K562 (cell line): ENCODE data around the gene DNAJC2. TPM values are rescaled to one million over a fixed set of nuclear protein-coding genes. Genes with fewer than 3 reads are reported as not detected.

Source experiments
- ATAC-seq: fragments of 200-7000 bp; cut with Tn5 transposase; 3 replicates; pipeline ENCODE4 v1.9.1; 2020; ENCODE audit warnings: moderate library complexity
- BruUV-seq: library from RNA; stranded (reverse); fragments of 400-500 nt; replicated peaks from 2 replicates; lab custom pipeline; 2021; lab: Mats Ljungman, UMichigan
- CTCF ChIA-PET: fragments of 300-600 bp; formaldehyde crosslinking; extraction: SDS; loops from one replicate; lab custom pipeline; 2021; ENCODE audit warnings: low intra/inter-chr PET ratio; lab: Yijun Ruan, JAX
- POLR2A ChIA-PET: fragments of 300-600, 350-650 bp; sonication (Branson Sonifier 250); formaldehyde crosslinking; extraction: SDS; loops from one replicate; lab custom pipeline; 2021; ENCODE audit warnings: antibody characterized with exemption, inconsistent platforms; lab: Yijun Ruan, JAX
- DNase-seq, 4 experiments: peaks; one replicate each; pipeline versions ENCODE4 v3.0.0 to v3.0.0-alpha.2; 2011 to 2018; ENCODE audit warnings: low spot score in 3 of 4, mixed read lengths in 3 of 4; ENCODE audit errors: extremely low read depth in 1 of 4
- FAIRE-seq: peaks from 2 replicates; lab custom pipeline; 2011; peaks lifted over from hg19 to GRCh38; lab: Jason Lieb, UNC
- H2AFZ ChIP-seq: 2 replicates; pipeline ENCODE4 v1.6.0; 2011; ENCODE audit warnings: low read depth, low read length, control low read depth, inconsistent platforms
- H3K27ac ChIP-seq: fragments of 200-600 bp; 3 replicates; pipeline ENCODE4 v1.8.0; 2011; ENCODE audit warnings: low read depth, mild to moderate bottlenecking, control low read depth, inconsistent platforms, low read length, moderate library complexity, mixed read lengths; ENCODE audit errors: extremely low read depth
- H3K27me3 ChIP-seq, 2 experiments: fragments of 300-600 bp in 1 of 2; 2 replicates in 1 of 2; 3 replicates in 1 of 2; pipeline versions ENCODE4 v1.6.0 to v1.8.0; 2011; ENCODE audit warnings: inconsistent platforms in 2 of 2, low read length in 2 of 2, mild to moderate bottlenecking in 1 of 2, mixed read lengths in 1 of 2, moderate library complexity in 1 of 2; ENCODE audit not compliant: control insufficient read depth in 2 of 2, insufficient read depth in 2 of 2
- H3K36me3 ChIP-seq: fragments of 300-600 bp; 3 replicates; pipeline ENCODE4 v1.8.0; 2011; ENCODE audit warnings: mild to moderate bottlenecking, low read length, inconsistent platforms; ENCODE audit not compliant: control insufficient read depth, insufficient read depth
- H3K4me1 ChIP-seq, 2 experiments: fragments of 200-600 bp in 1 of 2; replicated peaks in 1 of 2; 2 replicates in 1 of 2; 3 replicates in 1 of 2; pipeline versions ENCODE4 v1.5.1 to v1.8.0; 2011; ENCODE audit warnings: inconsistent platforms in 2 of 2, low read length in 2 of 2, mild to moderate bottlenecking in 1 of 2, mixed read lengths in 1 of 2, moderate library complexity in 1 of 2; ENCODE audit not compliant: control insufficient read depth in 2 of 2, insufficient read depth in 2 of 2
- H3K4me2 ChIP-seq: 2 replicates; pipeline ENCODE4 v1.6.1; 2011; ENCODE audit warnings: low read length, control low read depth, inconsistent platforms, mixed read lengths; ENCODE audit not compliant: insufficient read depth
- H3K4me3 ChIP-seq: fragments of 200-600 bp; sonication (generic), shearing (Covaris generic); 2 replicates; pipeline ENCODE4 v1.5.1; 2016; ENCODE audit warnings: control low read depth, inconsistent platforms
- H3K79me2 ChIP-seq: fragments of 200-600 bp; 3 replicates; pipeline ENCODE4 v1.8.0; 2011; ENCODE audit warnings: low read length, inconsistent platforms; ENCODE audit not compliant: control insufficient read depth, insufficient read depth
- H3K9ac ChIP-seq, 2 experiments: 2 replicates each; pipeline versions ENCODE4 v1.6.0 to v1.6.1; 2011; ENCODE audit warnings: low read depth in 2 of 2, low read length in 2 of 2, control low read depth in 1 of 2, inconsistent platforms in 1 of 2, mild to moderate bottlenecking in 1 of 2, mixed read lengths in 1 of 2; ENCODE audit not compliant: insufficient read depth in 1 of 2
- H3K9me1 ChIP-seq: one replicate; pipeline ENCODE4 v1.6.0; 2011; ENCODE audit warnings: inconsistent platforms, mild to moderate bottlenecking, low read length, moderate library complexity; ENCODE audit not compliant: control insufficient read depth, insufficient read depth
- H3K9me3 ChIP-seq: replicated peaks from 2 replicates; pipeline ENCODE4 v1.5.1; 2011; ENCODE audit warnings: low read depth, low read length, inconsistent platforms; ENCODE audit not compliant: control insufficient read depth, insufficient read depth
- H4K20me1 ChIP-seq: replicated peaks from 2 replicates; pipeline ENCODE4 v1.6.1; 2011; ENCODE audit warnings: low read length, inconsistent platforms, mixed read lengths; ENCODE audit not compliant: control insufficient read depth, insufficient read depth
- ATF7 ChIP-seq: fragments of 450-650 bp; IDR thresholded peaks from 2 replicates; pipeline ENCODE4 v1.7.1; 2014; ENCODE audit warnings: mild to moderate bottlenecking, moderate library complexity
- CEBPG ChIP-seq, 3 experiments: fragments of 200-800 bp in 1 of 3; sonication (Bioruptor generic) in 1 of 3; sonication (generic) in 1 of 3; formaldehyde crosslinking in 1 of 3; IDR thresholded peaks in 2 of 3; conservative IDR thresholded peaks in 1 of 3; 2 replicates each; pipeline versions ENCODE4 v1.6.1 to v1.8.0; 2016 to 2022; ENCODE audit warnings: missing compliant biosample characterization in 2 of 3, missing genetic modification characterization in 2 of 3, mild to moderate bottlenecking in 1 of 3, missing genetic modification reagents in 1 of 3
- GTF2F1 ChIP-seq: IDR thresholded peaks from 2 replicates; pipeline ENCODE4 v1.6.1; 2011; ENCODE audit warnings: low read depth, low read length, improper control_type of control experiment
- HMG20A ChIP-seq: fragments of 450-650 bp; formaldehyde crosslinking; conservative IDR thresholded peaks from 2 replicates; pipeline ENCODE4 v1.4.0; 2020; ENCODE audit warnings: mild to moderate bottlenecking, mixed read lengths
- POLR2AphosphoS2 ChIP-seq: IDR thresholded peaks from 2 replicates; pipeline ENCODE4 v1.6.1; 2012; ENCODE audit warnings: low read length, improper control_type of control experiment
- ZNF766 ChIP-seq: fragments of 200-800 bp; sonication (Bioruptor generic); conservative IDR thresholded peaks from 2 replicates; pipeline ENCODE4 v1.6.1; 2016; ENCODE audit warnings: missing genetic modification characterization, missing compliant biosample characterization
- WGBS: fragments of 100-300 bp; shearing (Covaris generic); methylation state at CpG from one replicate; pipeline ENCODE4 v1.1.6; 2016; ENCODE audit warnings: low coverage, mixed read lengths; ENCODE audit not compliant: insufficient coverage; ENCODE audit errors: missing lambda C conversion rate; 5-methylcytosine and 5-hydroxymethylcytosine counted together
- in situ Hi-C: fragments of 300-500 bp; cut with MboI; formaldehyde crosslinking; loops from 4 replicates; pipeline ENCODE4 v1.15.0; 2018; ENCODE audit warnings: inconsistent platforms, mixed read lengths
- intact Hi-C: fragments of 100-400 bp; cut with micrococcal nuclease; formaldehyde crosslinking; loops from 2 replicates; pipeline ENCODE4 v1.14.2; 2022
- polyA plus RNA-seq, 8 experiments: library from polyadenylated mRNA; depleted of rRNA in 4 of 8; stranded (reverse) in 5 of 8; unstranded in 3 of 8; fragments of >200 nt; fragmentation: Nextera tagmentation in 2 of 8; fragmentation: Illumina TruSeq in 1 of 8; extraction: Ambion mirVana in 2 of 8; extraction: Trizol in 1 of 8; gene quantifications; 2 replicates each; pipeline versions ENCODE4 v1.2.1 to v1.2.3, GENCODE V29; 2011 to 2014; ENCODE audit warnings: inconsistent platforms in 1 of 8, missing spikeins in 1 of 8
- total RNA-seq, 7 experiments: library from RNA; depleted of rRNA in 6 of 7; stranded (reverse); fragments of >200 nt in 6 of 7; fragmentation: Illumina TruSeq in 2 of 7; extraction: Trizol in 2 of 7; gene quantifications; 2 replicates each; pipeline versions ENCODE4 v1.2.1 to v1.2.3, GENCODE V29; 2011 to 2021; ENCODE audit warnings: low replicate concordance in 1 of 7
- TF ChIP-seq, protein P1 (sequence below): fragments of 450-650 bp; IDR thresholded peaks from 2 replicates; pipeline ENCODE4 v1.6.1; 2016; ENCODE audit warnings: mild to moderate bottlenecking, moderate library complexity

Gene DNAJC2
- total and polyA plus RNA-seq, 9 of the 15 experiments (the other 6 are each of a cell fraction or from before 2014, with no cell fraction given) = 40.2 to 157 (median 92.1) TPM

DNA sequence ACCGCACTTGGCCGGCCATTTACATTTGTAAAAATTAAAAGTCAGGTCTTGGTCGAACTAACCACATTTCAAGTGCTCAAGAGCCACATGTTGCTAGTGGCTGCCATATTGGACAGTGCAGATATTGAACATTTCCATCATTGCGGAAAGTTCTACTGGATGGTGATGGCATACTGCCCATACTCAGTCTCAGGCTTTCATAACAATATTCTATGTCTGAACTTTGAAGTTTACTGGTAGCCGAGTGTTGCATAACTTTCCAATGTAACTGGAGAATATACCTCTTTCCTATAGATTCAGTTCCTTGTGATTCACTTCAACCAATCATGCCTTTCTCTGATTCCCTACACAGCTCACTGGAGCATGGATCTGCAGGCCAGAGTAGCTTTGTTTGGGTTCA lies 46.6 kb upstream of the DNAJC2 start:
- 43% methylated on average over 5 of the region's 5 CpGs for WGBS
- Histone ChIP-seq H3K4me1 (peaks cover 3 to 4% of the 10 kb centered on the region in 2 experiments; a peak in 2 of 5 replicates), H3K27ac (no peak overlapping the region), H3K9me3 (no peaks in the 10 kb centered on the region), H4K20me1 (no peaks in the 10 kb centered on the region), H3K27me3 (peaks cover 10% of the 10 kb centered on the region in 2 experiments; a peak in 3 of 5 replicates), H3K9me1 (no peaks in the 10 kb centered on the region), H3K9ac (no peak overlapping the region), H3K4me2 (no peak overlapping the region), H2AFZ (no peak overlapping the region; the same call in 1 of the 2 replicates), H3K79me2 (no peaks in the 10 kb centered on the region), H3K4me3 (no peak overlapping the region), H3K36me3 (no peaks in the 10 kb centered on the region)
- intact Hi-C loops (no loop called here), in situ Hi-C loops (no loop called here)
- no peak for FAIRE-seq
- DNase-seq = no peak
- TF ChIP-seq CEBPG (CRISPR knock-in tag; IDR thresholded peaks at IDR 0.05) (no peak), CEBPG (tag; conservative IDR thresholded peaks at IDR 0.05 in 1 of 2, IDR thresholded peaks at IDR 0.05 in 1 of 2) (0 out of 4 replicates have a peak, but pooled peaks of 1 of the 2 experiments have one; percentile 22), GTF2F1 (no peak), HMG20A (CRISPR knock-in tag) (no peak), ATF7 (no peak), POLR2AphosphoS2 (no peak), ZNF766 (no peak)
- TF ChIP-seq, protein P1, sequence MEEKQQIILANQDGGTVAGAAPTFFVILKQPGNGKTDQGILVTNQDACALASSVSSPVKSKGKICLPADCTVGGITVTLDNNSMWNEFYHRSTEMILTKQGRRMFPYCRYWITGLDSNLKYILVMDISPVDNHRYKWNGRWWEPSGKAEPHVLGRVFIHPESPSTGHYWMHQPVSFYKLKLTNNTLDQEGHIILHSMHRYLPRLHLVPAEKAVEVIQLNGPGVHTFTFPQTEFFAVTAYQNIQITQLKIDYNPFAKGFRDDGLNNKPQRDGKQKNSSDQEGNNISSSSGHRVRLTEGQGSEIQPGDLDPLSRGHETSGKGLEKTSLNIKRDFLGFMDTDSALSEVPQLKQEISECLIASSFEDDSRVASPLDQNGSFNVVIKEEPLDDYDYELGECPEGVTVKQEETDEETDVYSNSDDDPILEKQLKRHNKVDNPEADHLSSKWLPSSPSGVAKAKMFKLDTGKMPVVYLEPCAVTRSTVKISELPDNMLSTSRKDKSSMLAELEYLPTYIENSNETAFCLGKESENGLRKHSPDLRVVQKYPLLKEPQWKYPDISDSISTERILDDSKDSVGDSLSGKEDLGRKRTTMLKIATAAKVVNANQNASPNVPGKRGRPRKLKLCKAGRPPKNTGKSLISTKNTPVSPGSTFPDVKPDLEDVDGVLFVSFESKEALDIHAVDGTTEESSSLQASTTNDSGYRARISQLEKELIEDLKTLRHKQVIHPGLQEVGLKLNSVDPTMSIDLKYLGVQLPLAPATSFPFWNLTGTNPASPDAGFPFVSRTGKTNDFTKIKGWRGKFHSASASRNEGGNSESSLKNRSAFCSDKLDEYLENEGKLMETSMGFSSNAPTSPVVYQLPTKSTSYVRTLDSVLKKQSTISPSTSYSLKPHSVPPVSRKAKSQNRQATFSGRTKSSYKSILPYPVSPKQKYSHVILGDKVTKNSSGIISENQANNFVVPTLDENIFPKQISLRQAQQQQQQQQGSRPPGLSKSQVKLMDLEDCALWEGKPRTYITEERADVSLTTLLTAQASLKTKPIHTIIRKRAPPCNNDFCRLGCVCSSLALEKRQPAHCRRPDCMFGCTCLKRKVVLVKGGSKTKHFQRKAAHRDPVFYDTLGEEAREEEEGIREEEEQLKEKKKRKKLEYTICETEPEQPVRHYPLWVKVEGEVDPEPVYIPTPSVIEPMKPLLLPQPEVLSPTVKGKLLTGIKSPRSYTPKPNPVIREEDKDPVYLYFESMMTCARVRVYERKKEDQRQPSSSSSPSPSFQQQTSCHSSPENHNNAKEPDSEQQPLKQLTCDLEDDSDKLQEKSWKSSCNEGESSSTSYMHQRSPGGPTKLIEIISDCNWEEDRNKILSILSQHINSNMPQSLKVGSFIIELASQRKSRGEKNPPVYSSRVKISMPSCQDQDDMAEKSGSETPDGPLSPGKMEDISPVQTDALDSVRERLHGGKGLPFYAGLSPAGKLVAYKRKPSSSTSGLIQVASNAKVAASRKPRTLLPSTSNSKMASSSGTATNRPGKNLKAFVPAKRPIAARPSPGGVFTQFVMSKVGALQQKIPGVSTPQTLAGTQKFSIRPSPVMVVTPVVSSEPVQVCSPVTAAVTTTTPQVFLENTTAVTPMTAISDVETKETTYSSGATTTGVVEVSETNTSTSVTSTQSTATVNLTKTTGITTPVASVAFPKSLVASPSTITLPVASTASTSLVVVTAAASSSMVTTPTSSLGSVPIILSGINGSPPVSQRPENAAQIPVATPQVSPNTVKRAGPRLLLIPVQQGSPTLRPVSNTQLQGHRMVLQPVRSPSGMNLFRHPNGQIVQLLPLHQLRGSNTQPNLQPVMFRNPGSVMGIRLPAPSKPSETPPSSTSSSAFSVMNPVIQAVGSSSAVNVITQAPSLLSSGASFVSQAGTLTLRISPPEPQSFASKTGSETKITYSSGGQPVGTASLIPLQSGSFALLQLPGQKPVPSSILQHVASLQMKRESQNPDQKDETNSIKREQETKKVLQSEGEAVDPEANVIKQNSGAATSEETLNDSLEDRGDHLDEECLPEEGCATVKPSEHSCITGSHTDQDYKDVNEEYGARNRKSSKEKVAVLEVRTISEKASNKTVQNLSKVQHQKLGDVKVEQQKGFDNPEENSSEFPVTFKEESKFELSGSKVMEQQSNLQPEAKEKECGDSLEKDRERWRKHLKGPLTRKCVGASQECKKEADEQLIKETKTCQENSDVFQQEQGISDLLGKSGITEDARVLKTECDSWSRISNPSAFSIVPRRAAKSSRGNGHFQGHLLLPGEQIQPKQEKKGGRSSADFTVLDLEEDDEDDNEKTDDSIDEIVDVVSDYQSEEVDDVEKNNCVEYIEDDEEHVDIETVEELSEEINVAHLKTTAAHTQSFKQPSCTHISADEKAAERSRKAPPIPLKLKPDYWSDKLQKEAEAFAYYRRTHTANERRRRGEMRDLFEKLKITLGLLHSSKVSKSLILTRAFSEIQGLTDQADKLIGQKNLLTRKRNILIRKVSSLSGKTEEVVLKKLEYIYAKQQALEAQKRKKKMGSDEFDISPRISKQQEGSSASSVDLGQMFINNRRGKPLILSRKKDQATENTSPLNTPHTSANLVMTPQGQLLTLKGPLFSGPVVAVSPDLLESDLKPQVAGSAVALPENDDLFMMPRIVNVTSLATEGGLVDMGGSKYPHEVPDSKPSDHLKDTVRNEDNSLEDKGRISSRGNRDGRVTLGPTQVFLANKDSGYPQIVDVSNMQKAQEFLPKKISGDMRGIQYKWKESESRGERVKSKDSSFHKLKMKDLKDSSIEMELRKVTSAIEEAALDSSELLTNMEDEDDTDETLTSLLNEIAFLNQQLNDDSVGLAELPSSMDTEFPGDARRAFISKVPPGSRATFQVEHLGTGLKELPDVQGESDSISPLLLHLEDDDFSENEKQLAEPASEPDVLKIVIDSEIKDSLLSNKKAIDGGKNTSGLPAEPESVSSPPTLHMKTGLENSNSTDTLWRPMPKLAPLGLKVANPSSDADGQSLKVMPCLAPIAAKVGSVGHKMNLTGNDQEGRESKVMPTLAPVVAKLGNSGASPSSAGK = no peak
- BruUV-seq = no TSS peak
- ChIA-PET CTCF (no interaction called here), POLR2A (no interaction called here)
- ATAC-seq = no peak
